Stimulated activated CD4-positive, alpha-beta T cell treated with anti-CD3 and anti-CD28 coated beads, Interleukin-4, amount 100 ng/mL, for 24 hours (primary cell): ENCODE measurements around the gene SORCS1.

Source experiments
- DNase-seq: peaks from one replicate; pipeline ENCODE4 v3.0.0-alpha.2; 2020

SORCS1 gene

DNA sequence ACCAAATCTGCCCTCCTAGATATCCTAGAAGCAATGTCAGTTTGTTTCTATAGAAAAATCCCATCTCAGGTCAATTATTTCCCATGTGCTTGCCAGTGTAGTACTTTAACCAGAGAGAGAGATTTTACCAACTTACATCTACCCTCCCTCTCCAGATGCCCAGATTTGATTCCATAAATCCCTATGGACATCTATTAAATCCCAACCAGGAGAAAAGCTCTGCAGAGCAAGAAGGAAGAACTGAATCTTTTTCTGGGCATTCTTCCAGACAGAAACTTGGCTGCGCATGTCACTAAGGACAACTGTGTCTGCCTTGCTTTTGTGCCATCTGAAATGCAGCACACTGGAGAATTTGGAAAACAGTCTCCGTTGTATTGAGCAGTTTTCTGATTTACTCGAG lies 597.6 kb downstream of the SORCS1 start:
- no peak for DNase-seq

DNA sequence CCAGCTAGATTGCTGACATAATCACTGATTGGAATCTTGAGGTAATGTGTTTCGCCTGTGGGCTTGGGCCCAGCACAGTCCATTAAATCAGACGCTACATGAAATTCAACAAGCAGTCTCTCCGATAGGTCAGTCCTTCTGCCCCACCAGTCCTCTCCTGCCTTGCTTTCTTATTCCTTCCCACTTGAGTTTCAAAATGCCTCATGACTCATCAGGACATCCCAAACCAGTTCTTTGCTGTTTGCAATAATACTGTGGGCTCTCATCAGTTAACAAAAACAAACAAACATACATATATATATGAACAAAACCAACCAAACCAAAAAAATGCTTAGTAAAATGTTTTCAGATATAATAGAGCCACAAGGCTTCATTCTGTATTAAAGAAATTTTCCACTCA lies 599.0 kb downstream of the SORCS1 start:
- DNase-seq: no peak

- DNase-seq: no peak
Measured at GRCh38 chr10:106563384-106563783, 601.1 kb downstream of the SORCS1 start.

- no peak for DNase-seq
Measured at GRCh38 chr10:106560925-106561640, 603.4 kb downstream of the SORCS1 start.

DNA sequence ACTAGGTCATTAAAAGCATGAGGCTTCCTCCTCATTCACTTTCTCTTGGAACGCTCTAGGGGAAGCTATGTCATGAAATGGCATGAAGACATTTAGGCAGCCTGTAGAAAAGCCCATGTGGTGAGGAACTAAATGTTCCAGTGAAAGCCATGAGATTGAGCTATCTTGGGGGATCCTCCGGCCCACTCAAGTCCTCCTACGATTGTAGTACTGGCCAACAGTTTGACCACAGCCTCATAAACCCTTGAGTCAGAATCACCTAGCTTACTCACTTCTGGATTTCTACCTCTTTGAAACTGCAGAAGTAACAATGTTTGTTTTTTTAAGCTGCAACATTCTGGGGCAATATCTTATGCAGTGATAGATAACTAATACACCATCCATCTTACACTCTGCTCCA lies 605.1 kb downstream of the SORCS1 start:
- no peak for DNase-seq

GRCh38 chr10:106557951-106558733 lies 606.4 kb downstream of the SORCS1 start:
- DNase-seq: no peak

- no peak for DNase-seq
Measured at GRCh38 chr10:106557053-106557452, 607.5 kb downstream of the SORCS1 start.

- DNase-seq: no peak
Measured at GRCh38 chr10:106555599-106555998, 608.9 kb downstream of the SORCS1 start.

DNA sequence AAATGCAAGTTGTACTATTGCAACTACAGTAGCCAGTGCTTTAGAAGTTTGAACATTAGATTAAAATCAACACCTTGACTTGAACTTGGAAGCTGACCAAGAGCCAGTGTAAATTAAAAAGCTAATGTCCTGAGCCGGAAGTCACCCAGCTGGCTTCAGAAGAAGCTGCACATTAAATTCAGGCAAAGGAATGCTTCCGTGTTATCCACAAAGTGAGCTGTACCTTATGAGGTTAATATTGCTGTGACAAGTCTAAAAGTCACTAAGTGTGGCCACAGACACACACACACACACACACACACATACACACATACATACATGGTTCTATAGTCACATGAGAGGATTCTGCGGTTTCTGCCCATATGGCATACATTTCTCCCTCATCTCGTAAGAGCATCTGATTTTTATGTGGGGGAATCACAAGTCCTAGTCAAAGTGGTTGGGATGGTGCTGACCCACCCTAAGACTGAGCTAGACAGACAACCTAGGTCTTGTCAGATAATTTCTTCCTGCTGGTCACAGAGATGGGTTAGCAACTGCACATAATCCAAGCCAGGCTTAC lies 612.9 kb downstream of the SORCS1 start:
- DNase-seq: no peak

DNA sequence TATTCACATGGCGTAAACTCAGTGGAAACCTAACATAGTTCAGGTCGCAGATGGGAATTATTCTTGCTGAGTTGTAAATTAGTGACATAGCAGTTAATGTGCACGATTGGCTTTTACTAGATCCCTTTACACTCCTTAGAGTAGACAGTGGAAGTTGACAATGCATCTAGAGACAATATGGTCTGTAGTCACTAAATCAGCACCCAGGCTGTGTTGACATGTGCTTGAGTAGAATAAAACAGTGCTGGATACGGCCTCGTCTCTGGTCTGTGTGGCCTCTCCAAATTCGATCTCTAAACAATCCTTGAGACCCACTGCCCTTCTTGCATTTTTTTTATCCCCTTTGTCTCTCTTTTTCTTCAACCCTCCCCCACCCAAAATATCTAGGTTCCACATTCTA lies 615.7 kb downstream of the SORCS1 start:
- no peak for DNase-seq

- no peak for DNase-seq
Measured at GRCh38 chr10:106547047-106547635, 617.4 kb downstream of the SORCS1 start.

- no peak for DNase-seq
Measured at GRCh38 chr10:106542461-106542860, 622.0 kb downstream of the SORCS1 start.

DNA sequence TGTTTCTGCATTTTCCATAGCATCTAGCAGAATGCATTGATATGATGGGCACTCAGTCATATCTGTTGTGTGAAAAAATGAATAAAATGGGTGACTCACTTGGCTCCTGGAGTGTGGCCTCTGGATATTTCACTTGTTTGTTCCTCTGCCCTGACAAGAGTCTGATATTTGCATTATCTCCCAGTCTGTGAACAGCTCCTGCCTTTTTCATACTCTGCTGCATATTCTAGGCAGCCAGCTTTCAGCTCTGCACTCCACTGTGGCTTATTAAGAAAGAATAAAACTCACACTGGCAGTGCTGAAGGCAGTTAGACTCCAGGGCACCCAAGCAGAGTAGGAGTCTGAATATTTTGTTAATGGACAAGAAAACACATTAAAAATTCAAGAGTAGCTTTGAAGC lies 623.9 kb downstream of the SORCS1 start:
- no peak for DNase-seq

DNA sequence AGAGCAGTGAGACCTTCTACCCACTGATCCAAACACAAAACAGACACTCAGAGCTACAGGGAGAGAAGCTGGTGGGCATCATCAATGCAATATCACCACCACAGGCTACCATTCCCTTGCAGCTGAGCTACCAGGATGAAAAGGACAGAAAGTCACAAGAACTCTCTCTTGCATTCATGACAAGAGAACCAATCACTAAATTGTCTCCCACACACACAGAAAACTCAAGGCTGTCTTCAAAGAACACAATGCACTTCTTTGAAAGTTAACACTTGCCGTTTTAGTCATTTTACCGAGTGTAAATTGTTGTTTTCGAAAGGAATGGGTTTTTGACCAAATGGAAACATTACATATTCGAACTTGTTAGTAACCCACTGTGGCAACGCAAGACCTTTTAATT lies 626.6 kb downstream of the SORCS1 start:
- DNase-seq: no peak

GRCh38 chr10:106535304-106535953 lies 629.1 kb downstream of the SORCS1 start:
- no peak for DNase-seq

- no peak for DNase-seq
Measured at GRCh38 chr10:106534441-106534840, 630.1 kb downstream of the SORCS1 start.

DNA sequence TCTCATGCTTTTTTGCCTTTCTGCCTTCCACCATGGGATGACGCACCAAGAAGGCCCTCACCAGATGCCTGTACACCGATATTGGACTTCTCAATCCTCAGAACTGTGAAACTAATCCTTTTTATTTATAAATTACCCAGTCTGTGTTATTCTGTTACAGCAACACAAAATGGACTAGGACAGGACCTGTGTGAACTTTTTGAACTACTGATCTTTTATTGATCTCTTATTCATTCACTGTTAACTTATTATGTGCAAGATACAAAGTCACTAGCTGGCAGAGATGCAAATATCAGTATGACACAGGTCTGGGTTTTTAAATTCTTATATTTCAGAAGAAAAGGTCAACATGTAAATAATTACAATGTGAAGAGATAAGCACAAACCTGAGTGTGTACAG lies 635.8 kb downstream of the SORCS1 start:
- no peak for DNase-seq

- no peak for DNase-seq
Measured at GRCh38 chr10:106525835-106526234, 638.7 kb downstream of the SORCS1 start.
